ENCODE measurements around the gene NSD2. TPM values are rescaled to one million over a fixed set of nuclear protein-coding genes. Genes with fewer than 3 reads are reported as not detected.
"Not testable (repeated sequence)": the region's sequence is repeated elsewhere in the genome, so short reads cannot be mapped to it uniquely, and the experiment has no call there.

NSD2 gene
- total RNA-seq, 1 donor from 2014 or later, result 23.5 TPM

DNA sequence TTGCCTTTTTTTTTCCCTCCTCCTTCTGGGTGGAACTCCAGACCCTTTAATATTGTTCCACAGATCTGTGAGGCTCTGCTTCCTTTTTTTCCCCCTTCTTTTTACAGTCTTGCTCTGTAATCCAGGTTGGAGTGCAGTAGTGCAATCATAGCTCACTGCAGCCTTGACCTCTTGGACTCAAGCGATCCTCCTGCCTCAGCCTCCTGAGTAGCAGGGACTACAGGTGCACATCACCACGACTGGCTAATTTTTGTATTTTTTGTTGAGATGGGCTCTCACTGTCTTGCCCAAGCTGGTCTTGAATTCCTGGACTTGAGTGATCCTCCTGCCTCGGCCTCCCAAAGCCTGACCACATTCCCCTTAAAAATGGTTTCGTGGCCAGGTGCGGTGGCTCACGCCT lies 26.8 kb downstream of the NSD2 start:
- DNase-seq (ENCODE audit: low read depth), result no peak

- no peak for DNase-seq (ENCODE audit: low read depth)
These were observed 27.5 kb downstream of the NSD2 start for GRCh38 chr4:1898681-1899080.

DNA sequence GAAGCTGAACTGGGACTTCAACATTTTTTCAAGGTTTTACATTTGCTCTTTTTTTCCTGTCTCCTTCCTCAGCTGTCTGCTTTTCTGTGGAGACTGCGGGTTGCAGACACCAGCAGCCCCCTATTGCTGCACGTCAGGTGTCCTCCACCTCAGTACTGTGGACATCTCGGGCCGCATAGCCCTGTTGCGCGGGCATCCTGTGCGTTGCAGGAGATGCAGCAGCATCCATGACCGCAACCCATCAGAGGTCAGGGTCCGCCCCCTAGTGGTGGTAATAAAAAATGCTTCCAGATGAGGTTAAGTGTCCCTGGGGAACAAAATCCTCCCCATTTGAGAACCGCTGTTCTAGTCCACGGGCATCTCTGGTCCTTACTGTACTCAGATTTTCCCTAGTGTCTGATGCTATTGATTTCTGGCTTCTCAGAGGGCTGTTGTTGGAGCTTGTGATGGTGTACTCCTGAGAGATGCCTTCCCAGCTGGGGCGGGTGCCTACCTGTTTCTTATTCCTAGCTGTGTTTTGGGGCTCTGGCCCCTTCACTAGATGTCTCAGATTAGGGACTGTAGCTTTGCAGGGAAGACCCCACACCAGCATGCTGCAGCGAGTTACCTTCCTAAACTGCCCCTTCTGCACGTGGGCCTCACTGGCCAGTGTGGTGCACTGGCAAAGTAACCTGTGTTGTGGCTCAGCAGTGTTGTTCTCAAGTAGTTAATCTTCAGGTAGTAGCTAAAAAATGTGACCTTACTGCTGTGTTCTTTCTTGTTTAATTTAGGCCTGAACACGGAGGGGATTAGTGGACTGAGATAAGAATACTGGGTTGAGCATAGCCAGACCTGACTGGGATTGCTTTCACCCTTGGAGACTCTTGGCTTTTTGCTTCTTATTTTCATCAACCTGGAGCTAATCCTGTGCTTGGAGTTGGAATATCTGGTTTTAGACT lies 28.2 kb downstream of the NSD2 start:
- DNase-seq (ENCODE audit: low read depth), result peak; percentile 82

DNA sequence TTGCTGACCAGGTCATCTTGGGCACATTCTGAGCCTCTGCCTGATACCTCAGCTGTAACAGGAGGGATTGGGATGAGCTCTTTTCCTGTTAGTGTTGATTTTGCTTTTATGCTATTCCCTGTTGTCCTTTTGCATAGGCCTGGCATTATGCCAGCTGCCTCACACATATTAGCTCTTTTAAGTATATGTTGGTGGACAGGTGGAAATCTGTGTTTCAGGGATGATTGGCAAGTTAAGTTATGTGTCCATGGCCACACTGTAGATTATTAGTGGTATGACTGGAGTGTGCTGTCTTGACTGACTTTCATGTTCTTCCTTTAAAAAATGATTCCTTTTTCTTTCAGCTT lies 28.9 kb downstream of the NSD2 start:
- no peak for DNase-seq (ENCODE audit: low read depth)

DNA sequence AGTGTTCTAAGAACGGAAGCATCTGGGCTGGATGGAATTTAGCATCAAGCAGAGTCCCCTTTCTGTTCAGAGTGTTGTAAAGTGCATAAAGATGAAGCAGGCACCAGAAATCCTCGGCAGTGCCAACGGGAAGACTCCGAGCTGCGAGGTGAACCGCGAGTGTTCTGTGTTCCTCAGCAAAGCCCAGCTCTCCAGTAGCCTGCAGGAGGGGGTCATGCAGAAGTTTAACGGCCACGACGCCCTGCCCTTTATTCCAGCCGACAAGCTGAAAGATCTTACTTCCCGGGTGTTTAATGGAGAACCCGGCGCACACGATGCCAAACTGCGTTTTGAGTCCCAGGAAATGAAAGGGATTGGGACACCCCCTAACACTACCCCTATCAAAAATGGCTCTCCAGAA lies 29.4 kb downstream of the NSD2 start:
- no peak for DNase-seq (ENCODE audit: low read depth)

DNA sequence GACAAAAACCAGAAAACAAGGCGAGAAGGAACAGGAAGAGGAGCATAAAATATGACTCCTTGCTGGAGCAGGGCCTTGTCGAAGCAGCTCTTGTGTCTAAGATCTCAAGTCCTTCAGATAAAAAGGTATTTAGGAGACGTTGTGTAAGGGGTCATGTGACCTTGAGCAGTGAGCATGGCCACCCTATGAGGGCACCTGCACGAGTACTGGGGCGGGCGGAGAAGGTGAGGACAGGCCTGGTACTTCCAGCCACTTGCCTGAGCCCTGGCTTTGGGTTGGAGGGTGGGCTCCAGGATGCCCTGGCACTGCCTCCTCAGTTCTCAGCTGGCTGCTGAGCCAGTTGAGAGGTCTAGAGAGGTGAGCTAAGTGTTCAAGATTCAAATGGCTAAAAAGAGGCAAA lies 29.9 kb downstream of the NSD2 start:
- no peak for DNase-seq (ENCODE audit: low read depth)

DNA sequence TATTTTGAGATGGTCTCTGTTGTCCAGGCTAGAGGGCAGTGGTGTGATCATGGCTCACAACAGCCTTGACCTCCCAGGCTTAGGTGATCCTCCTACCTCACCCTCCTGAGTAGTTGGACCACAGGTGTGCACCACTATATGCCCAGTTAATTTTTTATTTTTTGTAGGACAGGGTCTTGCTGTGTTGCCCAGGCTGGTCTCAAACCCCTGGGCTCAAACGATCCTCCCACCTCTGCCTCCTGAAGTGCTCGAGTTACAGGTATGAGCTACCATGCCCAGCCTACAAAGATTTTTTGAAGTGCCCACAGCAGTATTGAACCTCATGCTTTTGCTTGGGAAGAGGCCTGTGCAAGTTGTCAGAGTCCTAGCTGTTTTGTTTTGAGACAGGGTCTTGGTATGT lies 31.1 kb downstream of the NSD2 start:
- DNase-seq (ENCODE audit: low read depth), result no peak

GRCh38 chr4:1903035-1903434 lies 31.8 kb downstream of the NSD2 start:
- no peak for DNase-seq (ENCODE audit: low read depth)

DNA sequence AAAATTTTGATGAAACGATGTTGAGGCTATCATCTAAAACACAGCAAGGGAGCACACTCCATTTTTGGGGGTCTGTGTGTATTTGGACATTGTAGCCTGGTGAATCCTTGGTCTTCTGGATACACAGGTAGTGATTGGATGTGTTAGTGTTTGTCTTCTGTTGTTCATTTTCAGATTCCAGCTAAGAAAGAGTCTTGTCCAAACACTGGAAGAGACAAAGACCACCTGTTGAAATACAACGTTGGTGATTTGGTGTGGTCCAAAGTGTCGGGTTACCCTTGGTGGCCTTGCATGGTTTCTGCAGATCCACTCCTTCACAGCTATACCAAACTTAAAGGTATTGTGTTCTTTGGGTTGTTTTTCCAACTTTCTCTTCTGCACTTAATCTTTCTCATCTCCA lies 32.8 kb downstream of the NSD2 start:
- DNase-seq (ENCODE audit: low read depth), result peak; percentile 30

DNA sequence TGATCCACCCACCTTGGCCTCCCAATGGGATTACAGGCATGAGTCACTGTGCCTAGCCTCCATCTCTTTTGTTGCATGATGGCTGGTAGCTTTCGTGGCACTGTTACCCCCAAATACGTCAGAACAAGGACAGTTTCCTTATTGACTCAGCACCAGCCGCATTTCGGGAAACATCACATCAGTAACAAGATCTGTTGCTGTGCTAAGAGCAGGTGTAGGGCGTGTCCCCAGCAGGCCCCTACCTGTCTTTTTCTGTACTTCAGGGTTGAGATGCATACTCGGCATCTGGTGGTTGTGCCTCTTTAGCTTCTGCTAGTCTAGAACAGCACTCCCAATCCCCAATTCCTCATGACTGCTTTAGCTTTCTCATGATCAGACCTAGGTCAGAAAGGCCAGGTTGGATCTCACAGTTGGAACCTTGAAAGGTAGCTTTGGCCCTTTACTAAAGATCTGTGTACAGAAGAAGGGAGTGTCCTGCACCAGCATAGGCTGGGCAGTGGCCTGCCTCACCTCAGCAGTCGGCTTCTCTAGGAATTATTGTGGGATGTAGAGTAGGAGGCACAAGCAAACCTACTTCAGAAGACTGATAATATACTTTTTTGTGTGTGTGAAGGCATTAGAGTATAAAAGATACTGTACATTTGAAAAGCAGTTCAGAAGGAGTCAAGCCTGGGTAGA lies 36.8 kb downstream of the NSD2 start:
- no peak for DNase-seq (ENCODE audit: low read depth)

- not testable (repeated sequence) for DNase-seq (ENCODE audit: low read depth)
These were observed 38.5 kb downstream of the NSD2 start for GRCh38 chr4:1909696-1910095.

DNA sequence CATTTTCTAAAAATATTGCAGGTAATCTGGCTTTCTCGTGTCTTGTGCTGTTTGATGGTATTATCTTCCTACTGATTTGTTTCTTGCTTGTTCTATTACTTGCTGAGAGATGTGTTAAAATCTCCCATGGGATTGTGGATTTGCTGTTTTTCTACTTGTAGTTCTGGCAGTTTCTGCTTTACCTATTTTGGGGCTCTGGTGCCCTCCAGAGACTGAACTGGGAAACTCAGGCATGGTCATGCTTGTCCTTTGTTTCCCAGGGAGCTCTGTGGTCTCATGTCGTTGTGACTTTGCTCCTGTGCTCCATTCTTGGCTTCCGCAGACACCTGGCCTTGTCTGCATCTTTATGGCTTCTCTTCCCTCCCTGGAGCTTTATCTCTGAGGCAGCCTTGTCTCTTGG lies 39.5 kb downstream of the NSD2 start:
- peak; percentile 79 for DNase-seq (ENCODE audit: low read depth)

- not testable (repeated sequence) for DNase-seq (ENCODE audit: low read depth)
These were observed 40.1 kb downstream of the NSD2 start for GRCh38 chr4:1911316-1911715.

- no peak for DNase-seq (ENCODE audit: low read depth)
These were observed 51.6 kb downstream of the NSD2 start for GRCh38 chr4:1922821-1923220.

DNA sequence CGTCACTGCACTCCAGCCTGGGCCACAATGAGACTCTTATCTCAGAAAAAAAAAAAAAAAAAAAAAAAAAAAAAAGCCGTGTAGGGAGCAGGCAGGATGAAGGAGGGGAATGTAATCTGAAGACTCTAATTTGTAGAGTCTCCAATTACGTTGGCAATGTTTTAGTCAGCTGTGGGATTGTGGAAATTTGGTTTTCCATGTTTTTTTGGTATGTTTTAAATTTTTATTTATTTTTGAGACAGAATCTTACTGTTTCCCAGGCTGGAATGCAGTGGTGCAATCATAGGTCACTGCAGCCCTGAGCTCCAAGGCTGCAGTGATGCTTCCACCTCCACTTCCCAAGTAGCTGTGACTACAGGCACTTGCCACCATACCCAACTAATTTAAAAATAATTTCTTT lies 56.5 kb downstream of the NSD2 start:
- peak; percentile 29 for DNase-seq (ENCODE audit: low read depth)

DNA sequence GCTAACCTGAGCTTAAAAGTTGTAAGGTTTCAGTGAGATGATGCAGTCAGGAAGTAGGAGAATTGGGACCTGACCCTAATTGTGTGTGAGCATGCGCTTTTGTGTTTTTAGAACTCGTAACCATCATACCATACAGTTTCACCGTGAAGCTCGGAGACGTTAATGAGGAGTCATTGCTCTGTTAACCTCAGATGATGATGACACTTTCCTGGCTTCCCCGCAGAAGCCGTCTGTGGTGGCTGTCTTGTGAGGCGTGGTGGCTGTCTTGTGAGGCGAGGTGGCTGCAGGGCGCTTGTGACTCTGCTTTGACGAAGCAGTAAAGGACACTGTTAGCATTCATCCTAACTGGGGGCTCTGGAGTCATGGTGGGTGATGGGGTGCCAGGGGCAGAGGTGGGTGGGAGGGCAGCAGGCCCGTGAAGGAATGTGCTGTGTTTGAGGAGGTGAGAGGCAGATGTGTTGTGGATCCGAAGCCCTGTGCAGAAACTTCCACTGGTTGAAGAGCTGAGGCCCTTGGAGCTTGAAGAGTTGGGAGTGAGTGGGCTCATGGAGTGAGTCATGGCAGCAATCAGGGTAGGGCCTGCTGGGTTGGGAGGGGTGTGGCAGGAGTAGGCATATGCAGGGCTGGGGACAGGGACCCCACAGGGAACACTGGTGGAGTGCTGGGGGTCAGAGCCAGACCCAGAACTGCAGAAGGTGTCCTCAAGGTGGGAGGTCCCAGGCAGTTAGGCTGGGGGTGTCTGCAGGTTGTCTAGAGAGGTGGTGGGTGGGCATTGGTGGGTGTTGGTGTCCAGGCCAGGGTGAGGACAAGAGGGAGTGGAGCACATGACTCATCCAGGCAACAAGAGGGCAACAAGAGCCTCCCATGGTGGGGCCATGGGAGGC lies 57.4 kb downstream of the NSD2 start:
- DNase-seq (ENCODE audit: low read depth), result peak; percentile 24

DNA sequence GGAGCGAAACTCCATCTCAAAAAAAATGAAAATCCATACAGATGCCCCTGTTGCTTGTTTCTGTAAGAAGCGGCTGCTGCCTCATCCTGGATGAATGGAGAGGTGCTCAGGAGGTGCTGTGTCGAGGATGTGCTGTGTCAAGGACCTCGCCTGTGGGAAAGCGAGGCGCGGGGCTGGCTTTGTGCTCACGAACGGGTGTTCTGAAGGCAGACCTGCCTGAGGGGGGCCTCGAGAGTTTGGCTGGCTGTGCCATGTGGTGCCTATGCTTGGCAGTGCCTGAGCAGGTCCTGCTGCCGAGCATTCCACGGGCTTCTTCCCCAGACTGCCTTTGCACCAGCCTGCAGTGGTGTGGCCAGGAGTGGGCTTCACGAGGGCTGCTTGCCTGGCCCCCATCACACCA lies 61.5 kb downstream of the NSD2 start:
- DNase-seq (ENCODE audit: low read depth), result no peak

DNA sequence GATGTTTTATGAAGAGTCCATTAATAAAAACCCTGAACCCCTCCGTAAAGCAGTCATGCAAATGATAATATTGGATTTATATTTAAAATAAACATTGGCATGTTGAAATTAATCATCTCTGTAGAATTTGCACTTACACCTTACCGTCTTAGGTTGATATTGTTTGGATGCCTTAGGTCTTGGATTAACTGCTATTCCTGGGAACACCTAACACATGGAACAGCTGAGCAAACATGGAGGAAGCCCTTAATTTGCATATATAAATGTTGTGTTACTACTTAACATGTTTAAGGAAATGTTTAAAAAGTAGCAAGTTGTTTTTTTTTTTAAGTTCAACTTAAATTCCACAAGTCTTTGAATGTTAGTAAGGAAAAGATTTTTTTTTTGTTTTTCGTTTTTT lies 62.5 kb downstream of the NSD2 start:
- no peak for DNase-seq (ENCODE audit: low read depth)

GRCh38 chr4:1937550-1937949 lies 66.4 kb downstream of the NSD2 start:
- DNase-seq (ENCODE audit: low read depth), result no peak

DNA sequence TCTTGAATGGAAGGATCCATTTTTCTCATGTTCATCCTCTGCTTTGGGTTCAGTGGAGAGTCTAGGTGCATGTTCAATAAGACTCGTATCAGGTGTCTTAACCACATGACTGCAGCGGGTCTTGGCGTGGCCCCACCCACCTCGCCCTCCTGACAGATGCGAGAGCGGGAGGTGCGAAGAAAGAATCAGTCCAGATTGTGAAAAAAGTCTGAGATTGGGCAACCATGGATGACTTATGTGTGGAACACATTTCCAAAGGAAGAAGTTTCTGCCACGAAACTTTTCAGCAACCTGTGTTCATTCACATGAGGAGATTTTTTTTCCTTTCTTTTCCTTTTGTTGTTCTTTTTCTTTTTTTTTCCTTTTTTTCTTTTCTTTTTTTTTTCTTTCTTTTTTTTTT lies 66.8 kb downstream of the NSD2 start:
- DNase-seq (ENCODE audit: low read depth), result no peak

GRCh38 chr4:1939664-1940509 lies 68.7 kb downstream of the NSD2 start:
- DNase-seq (ENCODE audit: low read depth), result peak; percentile 72

Measured in myocyte (in vitro differentiated cells).